NCI-H128 (cell line): ENCODE measurements around the gene TMEM253.

ENCODE experiments used
- DNase-seq: peaks from one replicate; lab custom pipeline; 2025; ENCODE audit not compliant: unreplicated experiment; lab: John Stamatoyannopoulos, UW

TMEM253 gene

DNA sequence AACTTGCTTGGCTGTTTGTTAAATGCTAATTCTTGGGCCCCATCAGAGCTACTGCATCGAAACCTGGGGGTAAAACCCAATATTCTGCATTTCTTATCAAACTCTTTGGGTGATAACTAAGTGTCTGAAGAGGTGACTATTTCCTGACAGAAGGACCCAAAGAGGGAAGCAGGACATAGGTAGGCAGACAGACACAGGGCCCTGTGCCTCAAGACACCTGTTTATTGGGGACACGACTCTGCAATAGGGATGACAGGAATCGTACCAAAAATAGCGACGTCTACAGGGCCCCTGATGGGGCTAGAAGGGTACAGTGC lies 11.0 kb upstream of the TMEM253 start:
- DNase-seq, result no peak

DNA sequence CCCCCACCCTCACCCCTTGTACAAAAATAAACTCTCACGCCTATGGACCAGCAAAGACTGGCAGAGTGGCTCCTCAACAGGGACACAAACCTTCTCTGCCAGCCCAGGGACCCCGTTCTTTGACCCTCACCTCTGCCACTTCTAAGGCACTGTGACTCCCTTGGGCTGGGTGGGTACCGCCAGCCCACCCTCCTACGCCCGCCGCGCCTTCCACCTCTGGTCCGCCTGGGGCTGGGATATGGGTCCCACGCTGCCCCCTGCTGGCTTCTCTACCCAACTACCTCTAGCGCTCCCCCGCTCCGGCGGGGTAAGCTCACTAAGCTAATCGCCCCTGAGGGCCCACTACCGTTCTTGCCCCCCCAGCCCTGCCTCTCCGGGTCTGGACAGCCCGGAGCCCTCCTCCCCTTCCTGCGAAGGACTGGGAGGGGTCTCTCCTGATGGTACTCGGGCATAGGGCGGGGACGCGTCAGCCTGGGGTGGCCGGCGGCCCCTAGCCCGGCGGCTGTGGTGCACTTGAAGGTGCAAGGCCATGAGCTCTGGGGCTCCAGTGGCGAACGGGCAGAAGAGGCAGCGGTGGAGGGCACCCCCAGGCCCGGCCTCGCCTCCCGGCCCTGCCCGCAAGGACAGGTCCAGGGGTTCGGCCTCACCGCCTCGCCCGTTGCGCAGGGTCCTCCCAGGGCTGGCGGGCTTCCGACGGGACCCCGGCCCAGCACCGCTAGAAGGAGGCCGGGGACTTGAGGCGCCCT lies 10.5 kb upstream of the TMEM253 start:
- DNase-seq, result no peak

DNA sequence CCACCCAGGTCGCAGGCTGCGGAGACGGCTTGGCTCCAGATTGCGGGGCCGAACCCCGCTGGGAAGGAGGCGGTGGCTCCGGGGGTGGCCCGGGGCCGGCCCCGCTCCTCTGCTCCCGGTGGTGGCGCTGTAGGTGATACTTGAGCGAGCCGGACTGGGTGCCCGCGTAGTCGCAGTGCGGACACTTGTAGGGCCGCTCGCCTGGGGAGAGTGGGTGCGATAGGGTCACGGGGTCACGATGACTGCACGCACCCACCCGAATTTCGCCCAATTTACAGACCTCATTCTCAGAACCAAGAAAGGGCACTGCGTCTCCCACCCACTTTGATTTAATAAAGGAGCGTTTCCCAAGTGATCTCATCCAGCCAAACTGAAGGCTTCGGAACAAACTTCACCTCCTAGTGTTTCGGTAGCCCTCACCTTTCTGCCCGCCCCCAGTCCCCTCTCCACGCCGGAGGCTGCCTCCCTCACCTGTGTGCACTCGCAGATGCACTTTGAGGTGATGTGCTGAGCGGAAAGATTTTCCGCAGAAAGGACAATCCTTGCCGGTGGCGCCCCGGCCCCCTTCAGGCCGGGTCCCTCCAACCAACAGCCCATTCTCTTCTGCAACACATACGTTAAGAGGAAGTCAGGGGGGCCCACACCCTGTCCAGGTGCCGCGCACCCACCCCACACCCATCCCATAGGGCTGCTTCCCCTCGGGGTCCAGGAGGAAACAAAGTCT lies 9.8 kb upstream of the TMEM253 start:
- DNase-seq, result no peak

DNA sequence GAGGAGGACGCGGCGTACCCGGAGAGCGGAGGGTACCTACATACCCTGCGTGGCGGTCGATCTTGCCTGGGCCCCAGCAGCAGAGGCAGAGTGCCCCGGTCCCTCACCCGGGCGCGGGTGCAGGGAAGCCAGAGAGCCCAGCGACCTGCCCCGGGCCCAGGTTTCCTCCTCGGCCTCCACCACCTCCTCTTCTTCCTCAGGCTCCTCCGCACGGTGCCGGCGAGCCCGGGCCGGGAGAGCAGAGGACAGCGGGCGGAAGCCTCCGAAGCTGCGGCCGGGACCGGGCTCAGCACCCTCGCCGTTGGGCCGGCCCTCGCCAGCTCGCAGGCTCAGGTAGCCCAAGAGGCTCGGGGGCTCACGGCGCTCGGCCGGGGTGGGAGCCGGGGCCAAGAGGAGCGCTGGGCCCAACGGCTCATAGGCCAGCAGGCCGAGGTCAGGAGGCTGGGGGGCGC lies 9.0 kb upstream of the TMEM253 start:
- DNase-seq, result no peak

DNA sequence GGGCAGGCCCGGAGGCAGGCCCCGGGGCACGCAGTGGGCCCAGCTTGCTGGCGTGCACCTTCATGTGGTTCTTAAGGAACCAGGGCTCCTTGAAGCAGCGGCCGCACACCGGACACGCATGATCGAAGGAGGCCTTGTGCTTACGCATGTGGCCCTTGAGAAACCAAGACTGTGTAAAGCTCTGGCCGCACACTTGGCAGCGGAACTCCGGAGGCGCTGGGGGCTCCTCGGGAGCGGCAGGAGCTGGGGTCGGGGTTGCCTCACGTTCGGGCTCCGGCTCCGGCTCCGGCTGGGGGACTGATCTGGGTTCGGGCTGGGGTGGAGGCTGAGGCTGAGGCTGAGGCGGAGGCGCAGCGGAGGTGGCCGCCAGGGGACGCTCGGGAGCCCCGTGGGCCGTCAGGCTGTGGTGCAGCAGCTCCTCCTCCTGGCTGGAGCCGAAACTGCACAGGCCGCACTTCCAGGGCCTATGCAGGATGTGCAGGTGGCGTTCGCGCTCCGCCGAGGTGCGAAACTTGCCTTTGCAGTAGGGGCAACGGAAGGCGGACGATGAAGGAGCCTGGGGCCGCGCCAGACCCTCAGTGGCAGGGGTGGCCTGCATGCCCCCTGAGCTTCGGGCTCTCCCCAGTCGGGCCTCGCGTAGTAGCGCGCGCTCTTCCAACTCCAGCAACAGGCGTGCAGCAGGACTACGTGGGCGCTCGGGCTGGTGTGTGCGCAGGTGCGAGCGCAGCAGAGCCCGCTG lies 8.4 kb upstream of the TMEM253 start:
- no peak for DNase-seq

DNA sequence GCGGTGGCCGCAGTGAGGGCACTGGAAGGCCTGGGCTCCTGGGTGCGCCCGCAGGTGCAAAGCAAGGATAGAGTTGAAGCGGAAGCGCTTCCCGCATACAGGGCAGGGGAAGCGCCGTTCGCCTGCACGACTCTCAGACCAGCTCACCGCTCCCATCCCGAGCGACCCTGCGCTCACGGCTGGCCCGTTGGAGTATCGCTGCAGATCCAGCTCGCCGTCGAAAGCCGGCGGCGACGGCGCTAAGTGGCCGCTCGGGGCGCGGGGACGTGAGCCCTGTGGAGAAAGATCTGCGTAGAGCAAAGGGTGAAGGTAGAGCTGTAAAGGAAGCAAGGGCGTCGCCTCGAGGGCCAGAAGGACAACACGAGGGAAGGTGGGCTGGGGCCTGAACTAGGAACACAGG lies 7.8 kb upstream of the TMEM253 start:
- no peak for DNase-seq

DNA sequence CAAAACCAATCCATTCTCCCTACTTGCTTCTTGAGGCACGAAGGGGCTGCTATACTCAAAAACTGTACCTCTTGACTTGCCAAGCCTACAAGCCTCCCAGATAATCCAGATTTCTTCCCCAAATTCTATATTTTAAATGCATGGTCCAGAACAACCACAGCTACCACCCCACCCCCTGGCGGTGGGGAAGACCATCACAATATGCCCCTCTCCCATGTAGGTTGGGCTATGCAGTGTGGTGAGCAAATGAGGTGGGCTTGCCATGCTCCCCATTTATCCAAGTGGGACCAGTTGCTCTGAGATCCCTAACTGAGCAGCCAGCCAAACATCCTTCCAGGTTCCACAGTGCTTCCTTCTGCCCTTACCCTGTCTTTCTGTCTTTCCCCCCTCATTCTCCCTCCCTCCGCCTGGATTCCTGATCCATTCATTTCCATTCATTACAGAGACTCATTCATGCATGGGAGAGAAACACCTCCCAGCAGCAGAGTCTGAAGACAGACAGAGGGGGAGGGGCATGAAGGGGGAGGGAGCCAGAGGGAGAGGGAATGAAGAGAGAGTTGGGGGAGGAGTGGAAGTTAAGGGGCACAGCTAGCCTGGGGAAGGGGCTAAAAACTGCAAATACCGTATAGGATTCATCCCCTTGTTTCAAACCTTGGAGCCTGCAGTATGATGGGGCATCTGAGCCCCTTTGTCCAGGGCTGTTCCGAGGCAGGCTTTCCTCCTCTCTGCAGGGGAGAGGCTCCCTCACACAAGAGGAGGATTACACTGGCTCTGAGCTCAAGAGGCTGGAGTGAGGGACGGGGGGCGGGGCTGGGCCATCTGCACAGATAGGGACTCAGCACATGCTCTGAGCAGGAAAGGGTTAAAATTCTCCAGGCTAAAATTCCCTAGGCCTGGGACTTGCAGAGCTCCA lies 6.8 kb upstream of the TMEM253 start:
- DNase-seq, result peak; percentile 43

DNA sequence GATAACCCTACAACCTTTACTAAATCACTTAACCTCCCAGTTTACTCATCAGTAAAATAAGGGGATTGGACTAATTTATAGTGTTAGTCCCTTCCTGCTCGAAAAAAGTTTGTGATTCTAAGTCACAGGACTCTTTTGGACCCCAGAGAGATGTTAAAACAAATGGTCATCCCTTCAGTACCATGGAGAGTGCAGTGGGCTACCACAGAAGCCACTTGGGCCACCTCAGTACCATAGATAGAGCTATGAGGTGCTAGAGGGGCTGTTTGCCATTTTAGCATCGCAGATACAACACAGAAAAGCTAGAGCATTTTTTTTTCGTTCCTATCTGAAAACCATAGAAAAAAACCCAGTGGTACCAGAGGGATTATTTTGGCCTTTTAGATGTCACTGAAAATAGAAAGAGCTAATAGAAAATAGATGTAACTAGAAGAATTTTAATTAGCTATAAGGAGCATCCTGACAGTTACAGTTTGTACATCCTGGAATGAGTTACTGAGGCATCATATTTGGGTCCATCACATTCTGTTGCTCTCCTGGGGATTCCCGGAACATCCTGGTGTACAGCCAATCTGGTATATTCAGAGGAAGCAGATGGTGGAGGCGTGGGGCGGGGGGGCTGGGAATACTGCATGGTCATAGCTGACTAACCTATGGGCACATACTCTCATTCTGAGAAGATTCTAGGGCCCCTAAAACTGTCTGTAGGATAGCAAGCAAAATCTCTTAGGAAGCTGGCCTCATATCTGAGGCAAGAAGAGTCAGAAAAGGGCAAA lies 5.2 kb upstream of the TMEM253 start:
- no peak for DNase-seq

DNA sequence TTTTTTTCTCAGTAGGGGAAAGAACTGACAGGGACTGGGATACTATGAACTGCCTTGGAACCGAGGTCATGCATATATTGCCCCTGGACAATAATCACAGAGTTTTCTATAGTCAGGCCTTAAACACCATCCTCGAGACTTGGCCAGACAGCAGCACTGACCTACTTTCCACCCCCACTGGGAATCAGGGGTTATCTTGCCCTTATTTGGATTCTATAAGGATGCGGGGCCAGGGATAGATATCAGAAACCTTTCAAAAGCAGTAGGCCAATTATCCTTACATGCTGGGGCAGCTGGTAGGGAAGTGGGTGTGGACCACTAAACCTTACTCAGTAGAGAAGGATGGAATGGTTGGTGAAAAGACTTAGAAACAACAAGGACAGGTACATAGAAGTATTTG lies 4.4 kb upstream of the TMEM253 start:
- no peak for DNase-seq

DNA sequence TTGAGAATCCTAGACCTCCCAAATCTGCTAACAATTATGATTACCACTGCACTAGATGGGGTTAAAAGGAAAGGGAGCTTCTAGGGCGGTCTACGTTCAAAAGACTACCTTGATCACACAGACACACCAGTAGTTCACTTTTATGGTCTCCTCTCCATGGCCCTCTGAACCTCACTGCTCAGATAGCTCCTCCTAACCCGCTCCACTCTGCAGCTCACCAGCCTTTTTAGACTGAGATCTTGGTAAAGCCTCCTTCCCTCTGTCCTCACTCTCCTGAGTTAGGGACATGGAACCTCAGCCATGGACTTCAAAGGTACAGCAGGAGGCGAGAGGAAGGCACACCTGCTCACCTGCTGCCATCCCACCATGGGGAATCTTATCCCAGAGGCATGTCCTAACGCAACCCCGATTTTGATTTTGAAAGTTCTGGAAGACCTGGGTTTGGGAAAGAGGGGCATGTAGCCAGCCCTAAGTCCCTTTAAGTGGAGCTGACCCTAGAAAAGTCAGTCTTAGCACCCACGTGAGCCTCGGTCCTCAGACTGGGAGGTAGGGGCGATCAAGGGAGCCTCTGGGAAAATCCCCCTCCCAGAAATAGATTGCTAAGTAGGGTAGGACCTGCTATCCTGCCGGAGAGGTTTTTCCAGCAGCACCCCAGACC lies 3.8 kb upstream of the TMEM253 start:
- no peak for DNase-seq

DNA sequence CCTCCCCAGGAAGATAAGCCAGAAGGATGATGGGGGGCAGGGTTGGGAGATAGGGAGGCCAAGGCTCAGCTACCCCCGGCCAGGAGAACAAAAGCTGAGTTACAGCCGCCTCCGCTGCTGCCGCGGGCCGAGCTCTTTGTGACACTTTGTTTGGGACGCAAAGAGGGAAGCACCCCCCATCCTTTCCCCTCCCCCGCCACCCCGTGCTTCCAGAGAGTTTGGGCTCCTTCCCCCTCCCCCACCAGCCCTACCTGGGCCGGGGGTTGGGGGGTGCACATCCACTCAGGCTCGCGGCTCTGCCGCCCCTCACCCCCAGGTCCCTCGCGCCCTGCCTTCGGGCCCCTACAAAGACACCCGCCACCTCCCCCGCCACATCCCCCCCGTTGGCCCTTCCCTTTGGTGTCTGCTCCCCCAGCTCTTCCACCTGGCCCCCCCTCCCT lies 3.2 kb upstream of the TMEM253 start:
- no peak for DNase-seq

DNA sequence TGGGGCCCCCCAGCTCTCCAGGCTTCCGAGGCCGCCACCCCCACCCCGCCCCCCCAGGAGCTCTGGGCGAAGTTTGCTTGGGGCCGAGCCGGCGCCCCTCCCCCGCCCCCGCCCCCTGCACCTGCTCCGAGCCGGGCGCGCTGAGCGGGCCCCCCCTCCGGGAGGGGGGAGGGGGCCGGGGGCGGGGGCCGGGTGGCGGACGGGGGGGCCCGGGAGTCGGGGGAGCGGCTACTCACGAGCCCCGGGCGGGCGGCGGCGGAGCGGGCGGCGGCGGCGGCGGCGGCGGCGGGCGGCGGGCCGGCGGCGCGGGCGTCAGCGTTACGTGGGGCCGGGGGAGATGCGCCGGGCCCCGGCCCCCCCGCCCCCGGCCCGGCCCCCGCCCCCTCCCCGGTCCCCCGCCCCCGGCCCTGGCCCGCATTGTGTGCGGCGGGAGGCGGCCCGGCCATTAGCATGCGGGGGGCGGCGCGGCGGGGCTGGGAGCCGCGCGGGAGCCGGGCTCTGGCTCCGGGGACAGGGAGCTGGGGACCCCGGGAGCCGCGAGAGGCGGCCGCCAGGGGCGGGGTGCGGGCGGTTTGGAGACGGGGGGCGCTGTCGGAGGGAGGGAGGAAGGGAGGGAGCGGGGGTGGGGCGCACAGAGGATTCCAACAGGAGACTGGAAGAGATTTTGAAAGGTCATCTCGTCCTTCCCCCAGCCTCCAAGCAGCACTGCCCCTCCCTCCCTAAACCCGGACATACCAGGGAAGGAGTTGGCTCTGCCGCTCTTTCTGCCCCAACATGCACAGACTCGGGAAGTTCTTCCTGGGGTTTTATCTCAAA lies 2.6 kb upstream of the TMEM253 start, which contains the start of gene ZNF219:
ZNF219 (minus strand) TSS at position 580 of the 816 bp plus-strand sequence. CDS start 5,064 bp downstream, outside the sequence.
- DNase-seq, result no peak

DNA sequence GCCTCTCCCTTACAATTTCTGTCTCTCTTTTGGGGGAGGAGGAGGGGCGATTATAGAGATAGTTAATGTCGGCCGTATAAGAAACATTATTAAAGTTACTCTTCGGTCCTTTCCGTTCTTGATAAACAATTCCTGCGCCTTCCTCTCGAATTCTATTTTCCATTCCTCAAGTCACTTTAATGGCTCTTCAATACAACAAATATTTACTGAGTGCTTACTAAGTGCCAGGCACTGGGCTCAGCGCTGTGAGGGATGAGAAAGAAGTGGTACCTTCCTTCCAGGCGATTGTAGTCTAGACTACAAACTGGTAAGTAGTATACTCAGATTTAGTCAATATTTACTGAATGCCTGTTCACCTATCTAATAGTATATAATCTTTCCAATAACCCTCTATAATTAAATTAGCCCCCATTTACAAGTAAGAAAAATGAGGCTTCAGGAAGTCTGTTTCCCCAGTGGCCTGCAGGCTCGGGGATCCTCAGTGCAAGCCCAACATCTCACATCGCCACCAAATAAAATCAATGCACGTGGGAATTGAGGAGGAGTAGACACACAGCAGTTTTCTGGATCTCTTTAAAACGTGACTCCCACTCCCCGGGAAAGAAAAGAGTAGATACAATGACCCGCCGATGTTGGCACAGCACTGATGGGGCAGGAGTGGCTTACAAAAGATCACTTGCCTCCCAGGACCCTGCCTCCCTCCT lies 1.8 kb upstream of the TMEM253 start:
- DNase-seq, result no peak

DNA sequence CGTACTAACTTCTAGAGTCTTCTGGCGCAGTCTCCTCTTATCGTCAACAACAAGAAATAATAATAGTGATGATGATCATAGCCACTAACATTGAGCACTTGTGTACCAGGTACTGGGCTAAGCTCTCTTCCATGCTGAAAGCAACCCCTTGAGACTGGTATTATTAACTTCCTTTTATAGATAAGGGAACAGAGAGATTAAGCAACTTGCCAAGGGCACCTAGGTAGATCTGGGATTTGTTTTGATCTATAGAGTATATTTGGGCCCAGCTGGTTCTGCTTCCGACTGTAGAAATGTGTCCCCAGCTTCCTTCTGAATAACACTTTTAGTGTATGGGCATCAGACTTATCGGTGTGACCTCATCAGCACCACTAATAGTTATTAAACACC lies 1.3 kb upstream of the TMEM253 start:
- no peak for DNase-seq

DNA sequence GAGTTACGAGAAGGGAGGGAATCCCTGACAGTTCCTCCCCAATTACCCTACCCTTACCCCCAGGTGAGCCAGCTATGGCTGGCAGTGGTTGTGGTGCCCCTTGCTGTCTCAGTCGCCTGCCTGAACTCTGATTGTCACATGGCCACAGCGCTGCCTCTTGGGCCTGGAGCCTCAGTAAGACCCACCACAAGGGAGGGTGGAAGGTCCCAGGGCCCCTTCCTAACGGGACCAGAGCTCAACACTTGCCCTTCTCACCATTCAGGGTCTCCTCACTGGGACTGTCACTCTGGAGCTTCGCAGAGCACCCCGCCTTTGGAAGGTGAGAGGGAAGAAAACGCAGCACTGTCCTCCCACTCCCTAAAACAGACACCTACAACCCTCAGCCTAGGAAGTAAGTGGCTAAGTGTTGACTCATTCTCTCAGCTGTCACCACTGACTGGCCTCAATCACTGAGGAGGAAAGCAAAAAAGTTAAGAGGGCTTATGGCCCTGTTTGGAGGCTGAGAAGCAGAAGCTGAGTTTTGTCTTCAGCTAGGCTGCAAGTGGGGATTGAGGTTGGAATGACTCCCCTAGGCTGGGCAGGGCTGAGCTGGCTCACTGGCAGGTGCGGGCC lies 1.0 kb downstream of the TMEM253 start:
- no peak for DNase-seq

DNA sequence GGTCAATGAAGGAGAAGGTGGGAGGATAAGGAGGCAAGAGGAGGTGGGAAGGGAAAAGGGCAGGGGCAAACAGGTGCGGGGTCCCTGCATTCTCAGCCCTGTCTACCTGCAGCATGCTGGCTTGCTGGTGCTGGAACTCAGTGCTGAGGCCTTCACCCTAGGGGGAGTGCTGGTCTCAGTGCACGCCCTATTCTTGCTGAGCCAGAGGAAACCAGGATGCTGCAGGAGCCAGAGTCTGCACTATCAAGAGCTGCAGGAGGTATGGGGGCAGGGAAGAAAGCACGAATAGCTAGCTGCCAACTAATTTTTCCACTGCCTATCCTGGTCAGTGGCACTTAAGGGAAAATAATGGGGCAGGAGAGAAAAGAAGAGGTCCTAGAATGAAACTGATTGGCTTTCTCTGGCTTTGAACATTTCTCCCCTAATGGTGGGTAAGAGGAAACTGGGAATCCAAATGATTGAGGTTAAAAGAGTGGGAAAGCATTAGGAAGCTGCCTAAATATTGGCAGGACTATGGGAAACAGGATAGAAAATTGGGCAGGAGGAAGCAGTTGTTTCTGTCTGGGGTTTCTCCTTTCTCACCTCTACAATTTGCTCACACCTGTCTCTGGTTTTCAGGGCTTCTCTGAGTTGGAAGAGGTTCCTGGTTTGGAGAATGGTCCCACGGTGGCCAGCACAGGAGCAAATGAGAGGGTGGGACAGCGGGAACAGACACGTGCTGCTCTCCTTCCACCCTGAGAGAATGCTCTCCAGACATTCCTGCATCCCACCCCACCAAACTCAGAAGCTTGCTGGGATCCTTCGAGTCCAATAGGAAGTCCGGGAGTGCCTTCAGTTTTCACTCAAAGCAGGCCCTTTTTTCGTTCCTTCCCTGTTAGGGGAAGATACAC lies 1.9 kb downstream of the TMEM253 start:
- DNase-seq, result no peak

DNA sequence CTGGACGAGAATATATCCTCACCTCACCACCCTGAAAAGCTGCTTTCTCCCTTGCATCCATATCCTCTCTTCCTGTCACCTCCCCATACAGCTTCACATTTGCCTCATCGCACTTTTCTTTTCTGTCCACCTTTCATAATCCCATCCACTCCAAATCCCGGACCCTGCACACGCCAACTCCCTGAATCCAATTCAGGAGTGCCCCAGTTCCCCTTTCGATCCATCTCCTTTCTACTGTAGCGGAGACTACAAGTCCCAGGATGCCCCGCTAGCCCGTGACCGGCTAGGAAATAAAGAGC lies 2.5 kb downstream of the TMEM253 start:
- DNase-seq, result no peak
